Coronary artery (tissue), 2 donors: ENCODE measurements around the gene RNF10.
"Not testable (repeated sequence)": the region's sequence is repeated elsewhere in the genome, so short reads cannot be mapped to it uniquely, and the experiment has no call there.

Experiments used
- DNase-seq: peaks from one replicate; pipeline ENCODE4 v3.0.0-alpha.2; 2017; ENCODE audit warnings: low spot score
- H3K27ac ChIP-seq, 2 donors: fragments of 200-600 bp; sonication (generic); one replicate each; pipeline ENCODE4 v1.5.1; 2016 to 2019
- H3K4me3 ChIP-seq: fragments of 200-600 bp; sonication (generic); 2 replicates; pipeline ENCODE4 v1.5.1; 2016; ENCODE audit warnings: mild to moderate bottlenecking, moderate library complexity
- TF ChIP-seq, protein P1 (sequence below): fragments of 200-600 bp; sonication (generic); IDR thresholded peaks from one replicate; pipeline ENCODE4 v1.5.1; 2019; ENCODE audit warnings: antibody characterized with exemption

The RNF10 gene

DNA sequence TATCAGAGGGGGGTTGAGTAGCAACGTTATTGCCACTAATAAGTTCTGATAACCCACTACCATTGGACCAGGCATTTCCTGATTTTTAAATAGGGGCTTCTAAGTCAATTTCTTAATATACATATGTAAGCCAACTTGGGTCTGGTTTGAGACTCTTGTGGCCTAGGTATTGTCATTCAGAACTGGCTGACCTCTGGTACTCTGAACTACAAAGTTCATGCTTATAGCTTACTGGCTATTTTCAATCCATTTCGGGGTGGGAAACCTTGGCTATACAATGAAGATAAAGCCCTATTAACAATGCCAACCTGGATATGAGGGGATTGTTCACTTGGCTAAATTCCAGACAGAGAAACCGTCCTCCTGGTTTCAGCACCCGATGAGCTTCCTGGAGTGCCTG lies 29.6 kb upstream of the RNF10 start:
- TF ChIP-seq, protein P1, sequence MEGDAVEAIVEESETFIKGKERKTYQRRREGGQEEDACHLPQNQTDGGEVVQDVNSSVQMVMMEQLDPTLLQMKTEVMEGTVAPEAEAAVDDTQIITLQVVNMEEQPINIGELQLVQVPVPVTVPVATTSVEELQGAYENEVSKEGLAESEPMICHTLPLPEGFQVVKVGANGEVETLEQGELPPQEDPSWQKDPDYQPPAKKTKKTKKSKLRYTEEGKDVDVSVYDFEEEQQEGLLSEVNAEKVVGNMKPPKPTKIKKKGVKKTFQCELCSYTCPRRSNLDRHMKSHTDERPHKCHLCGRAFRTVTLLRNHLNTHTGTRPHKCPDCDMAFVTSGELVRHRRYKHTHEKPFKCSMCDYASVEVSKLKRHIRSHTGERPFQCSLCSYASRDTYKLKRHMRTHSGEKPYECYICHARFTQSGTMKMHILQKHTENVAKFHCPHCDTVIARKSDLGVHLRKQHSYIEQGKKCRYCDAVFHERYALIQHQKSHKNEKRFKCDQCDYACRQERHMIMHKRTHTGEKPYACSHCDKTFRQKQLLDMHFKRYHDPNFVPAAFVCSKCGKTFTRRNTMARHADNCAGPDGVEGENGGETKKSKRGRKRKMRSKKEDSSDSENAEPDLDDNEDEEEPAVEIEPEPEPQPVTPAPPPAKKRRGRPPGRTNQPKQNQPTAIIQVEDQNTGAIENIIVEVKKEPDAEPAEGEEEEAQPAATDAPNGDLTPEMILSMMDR = no peak
- no peak overlapping the region for H3K27ac ChIP-seq
- no peak for DNase-seq
- H3K4me3 ChIP-seq = no peak overlapping the region

DNA sequence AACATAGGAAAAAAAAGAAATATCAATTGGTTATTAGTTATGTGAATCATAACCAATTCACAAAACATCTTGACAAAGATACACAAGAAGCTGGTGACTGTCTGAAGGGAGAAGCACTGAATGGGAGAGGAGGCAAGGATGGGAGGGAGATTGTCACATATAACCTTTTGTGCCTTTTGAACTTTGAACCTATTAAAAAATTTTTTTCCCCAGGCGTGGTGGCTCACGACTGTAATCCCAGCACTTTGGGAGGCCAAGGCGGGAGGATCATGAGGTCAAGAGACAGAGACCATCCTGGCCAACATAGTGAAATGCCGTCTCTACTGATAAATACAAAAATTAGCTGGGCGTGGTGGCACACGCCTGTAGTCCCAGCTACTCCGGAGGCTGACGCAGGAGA lies 25.6 kb upstream of the RNF10 start:
- TF ChIP-seq, protein P1 = no peak
- Histone ChIP-seq H3K27ac (no peak overlapping the region), H3K4me3 (no peak overlapping the region)
- no peak for DNase-seq

DNA sequence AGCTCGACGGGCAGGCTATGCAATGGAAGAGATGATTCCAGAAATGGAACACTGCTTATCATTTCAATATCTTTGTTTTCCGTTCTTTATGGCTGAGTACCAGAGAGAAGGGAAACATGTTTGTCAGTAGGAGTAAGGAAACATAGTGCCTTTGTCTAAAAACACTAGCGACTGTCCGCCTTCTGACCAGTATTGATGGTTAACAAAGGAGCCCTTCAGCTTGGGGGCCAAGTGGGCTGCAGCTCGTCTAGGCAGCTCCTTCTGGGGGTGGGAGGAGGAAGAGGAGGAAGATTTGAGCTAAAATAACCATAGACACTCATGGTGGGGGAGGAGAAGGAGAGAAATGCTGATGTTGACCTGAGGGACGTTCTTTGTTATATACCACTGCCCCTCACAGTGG lies 20.2 kb upstream of the RNF10 start:
- DNase-seq = no peak

DNA sequence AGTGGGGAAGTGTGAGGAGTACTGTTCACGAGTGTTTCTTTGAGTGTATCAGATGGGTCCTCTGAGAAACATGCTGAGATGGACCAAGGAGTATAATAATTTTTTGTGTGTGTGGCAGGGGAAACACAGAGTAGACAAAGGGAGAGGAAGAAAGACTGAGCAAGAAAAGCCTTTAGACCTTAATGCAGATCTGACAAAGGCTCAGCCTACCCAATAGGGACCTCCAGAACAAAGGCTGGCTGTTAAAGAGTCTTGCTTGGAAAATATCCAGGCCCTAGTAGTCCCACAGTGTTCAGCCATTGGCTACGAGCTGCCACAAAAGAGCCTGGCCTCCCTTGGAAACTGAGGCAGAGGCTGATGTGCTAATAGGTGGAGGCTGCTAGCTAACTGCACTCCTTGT lies 18.7 kb upstream of the RNF10 start:
- TF ChIP-seq, protein P1 = no peak
- DNase-seq = no peak
- no peak overlapping the region for H3K27ac ChIP-seq
- H3K4me3 ChIP-seq = no peak overlapping the region

More for the DNA sequence above, 20.2 kb upstream of the RNF10 start:
- Histone ChIP-seq H3K4me3 (no peak overlapping the region), H3K27ac (no peak overlapping the region)
- TF ChIP-seq, protein P1 = no peak

DNA sequence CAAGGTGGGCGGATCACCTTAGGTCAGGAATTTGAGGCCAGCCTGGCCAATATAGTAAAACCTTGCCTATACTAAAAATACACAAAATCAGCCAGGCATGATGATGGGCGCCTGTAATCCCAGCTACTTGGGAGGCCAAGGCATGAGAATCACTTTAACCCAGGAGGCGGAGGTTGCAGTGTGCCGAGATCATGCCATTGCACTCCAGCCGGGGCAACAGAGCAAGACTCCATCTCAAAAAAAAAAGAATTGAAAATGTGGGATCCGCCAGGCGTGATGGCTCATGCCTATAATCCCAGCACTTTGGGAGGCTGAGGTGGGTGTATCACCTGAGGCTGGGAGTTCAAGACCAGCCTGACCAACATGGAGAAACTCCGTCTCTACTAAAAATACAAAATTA lies 14.8 kb upstream of the RNF10 start:
- not testable (repeated sequence) for H3K27ac ChIP-seq, H3K4me3 ChIP-seq

DNA sequence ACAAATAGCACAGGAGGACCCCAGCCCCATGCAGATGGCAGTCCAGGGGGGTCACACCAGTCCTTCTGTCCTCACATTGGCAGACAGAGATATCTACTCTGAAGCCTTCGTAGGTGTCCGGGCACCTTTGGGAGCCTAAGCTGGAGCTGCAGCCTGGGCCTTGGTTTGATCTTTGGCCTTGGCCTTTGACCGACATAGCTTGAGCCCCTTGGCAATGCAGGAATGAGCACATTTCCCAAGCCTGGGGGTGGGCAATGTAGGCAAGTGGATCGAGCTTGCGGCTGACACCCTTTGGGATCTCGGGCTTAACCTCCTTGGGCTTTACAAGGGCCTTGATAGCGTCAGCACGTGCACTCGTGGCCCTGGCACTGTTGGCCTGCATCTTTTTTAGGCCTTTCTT lies 11.6 kb upstream of the RNF10 start:
- no peak overlapping the region for H3K4me3 ChIP-seq
- no peak overlapping the region for H3K27ac ChIP-seq
- DNase-seq = no peak
- TF ChIP-seq, protein P1 = no peak

More for the DNA sequence above, 14.8 kb upstream of the RNF10 start:
- DNase-seq = not testable (repeated sequence)

DNA sequence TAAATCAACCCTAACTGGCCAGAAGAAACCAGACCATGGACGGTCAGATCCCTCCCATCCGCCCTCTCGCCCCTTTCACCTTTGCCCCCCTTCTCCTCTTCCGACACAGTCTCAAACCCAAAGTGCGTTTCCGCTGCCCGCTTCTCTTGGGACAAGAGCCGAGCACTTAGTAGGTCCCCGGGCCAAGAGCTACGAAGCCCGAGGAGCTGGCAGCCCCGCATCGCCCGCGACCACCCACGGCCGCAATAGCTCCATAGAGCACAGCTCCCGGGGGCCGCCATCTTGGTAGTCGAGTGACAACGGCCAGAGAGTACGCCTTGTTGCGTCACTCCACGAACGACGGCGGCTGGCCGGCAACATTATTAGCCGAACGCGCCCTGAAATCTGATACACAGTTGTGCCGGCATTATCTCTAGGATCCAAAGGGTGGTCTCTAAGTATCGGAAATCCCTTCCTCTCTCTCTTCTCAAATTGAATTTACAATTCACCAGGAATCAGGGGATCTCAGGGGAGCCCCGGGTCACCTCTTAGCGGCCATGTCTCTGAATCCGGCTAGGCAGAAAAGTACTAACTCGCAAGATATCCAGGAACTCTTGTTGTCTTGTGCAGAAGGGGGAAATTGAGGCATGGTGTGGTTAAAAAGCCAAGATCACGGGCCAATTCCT lies 5.2 kb upstream of the RNF10 start, which contains the start of gene COQ5:
Gene COQ5 (minus strand): TSS at position 298 of the 665 bp plus-strand sequence. CDS start 17 bp downstream, at position 281.
- Histone ChIP-seq H3K4me3 (peak within 1 kb of the TSS; percentile 81), H3K27ac (peak within 1 kb of the TSS; percentile 86 to 93)
- TF ChIP-seq, protein P1 = no peak
- DNase-seq = peak; percentile 90
